HG03196 (cell line): ENCODE measurements around the gene PDPK1.
"Not testable (repeated sequence)": the region's sequence is repeated elsewhere in the genome, so short reads cannot be mapped to it uniquely, and the experiment has no call there.

Source experiments
- ATAC-seq: cut with Tn5 transposase; IDR thresholded peaks from one replicate; pipeline ENCODE4 v1.9.1; 2021; ENCODE audit not compliant: unreplicated experiment

The PDPK1 gene

DNA sequence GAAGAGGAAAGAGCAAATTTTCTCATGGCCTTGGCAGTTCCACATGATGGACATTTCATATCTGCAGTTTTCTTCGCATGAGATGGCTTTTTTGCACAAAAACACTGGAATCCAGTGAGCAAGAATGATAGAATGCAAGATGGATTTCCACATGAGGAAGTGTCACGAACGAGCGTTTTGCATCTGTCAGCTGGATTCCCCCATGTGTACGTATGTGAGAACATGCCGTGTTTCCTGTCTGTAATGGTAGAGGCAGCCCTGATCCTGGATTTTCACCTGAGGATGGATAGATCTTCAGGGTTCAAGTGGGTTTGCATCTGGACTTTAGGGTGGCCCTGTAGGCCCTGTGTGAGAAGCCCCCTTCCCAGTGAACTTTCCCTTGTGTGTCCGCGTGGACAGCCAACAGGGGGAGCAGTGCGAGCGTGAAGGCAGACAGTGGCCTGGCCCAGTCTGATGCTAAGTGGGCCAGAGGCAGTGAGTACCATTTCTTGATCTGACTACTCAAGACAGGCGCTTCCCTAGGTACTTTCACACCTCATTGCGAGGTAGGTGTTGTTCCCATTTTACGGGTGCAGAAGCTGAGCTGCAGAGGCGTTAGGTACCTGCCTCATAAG, 2.1 kb downstream of the PDPK1 start:
- ATAC-seq, result not testable (repeated sequence)

- ATAC-seq, result not testable (repeated sequence)
Measured at GRCh38 chr16:2540912-2541311, 3.1 kb downstream of the PDPK1 start.

DNA sequence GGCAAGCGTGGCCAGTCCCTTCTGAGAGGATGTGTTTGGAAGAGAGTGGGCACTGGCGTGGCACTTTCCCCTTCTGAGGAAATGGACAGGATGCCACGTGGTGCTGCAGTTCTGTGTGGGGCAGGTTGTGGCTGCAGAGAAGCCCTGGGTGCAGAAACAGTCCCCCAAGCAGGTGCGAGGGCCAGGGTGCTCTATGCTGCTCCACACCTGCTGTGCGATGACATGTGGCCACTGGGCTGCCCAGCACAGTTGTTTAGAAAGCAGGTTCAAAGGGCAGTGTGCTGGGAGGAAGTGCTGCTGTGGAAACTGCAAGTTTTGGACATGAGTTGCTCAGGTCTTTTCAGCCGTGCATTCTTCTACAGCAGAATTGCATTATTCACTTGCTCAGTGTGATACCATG, 3.6 kb downstream of the PDPK1 start:
- not testable (repeated sequence) for ATAC-seq

GRCh38 chr16:2543771-2544170, 6.0 kb downstream of the PDPK1 start:
- not testable (repeated sequence) for ATAC-seq

DNA sequence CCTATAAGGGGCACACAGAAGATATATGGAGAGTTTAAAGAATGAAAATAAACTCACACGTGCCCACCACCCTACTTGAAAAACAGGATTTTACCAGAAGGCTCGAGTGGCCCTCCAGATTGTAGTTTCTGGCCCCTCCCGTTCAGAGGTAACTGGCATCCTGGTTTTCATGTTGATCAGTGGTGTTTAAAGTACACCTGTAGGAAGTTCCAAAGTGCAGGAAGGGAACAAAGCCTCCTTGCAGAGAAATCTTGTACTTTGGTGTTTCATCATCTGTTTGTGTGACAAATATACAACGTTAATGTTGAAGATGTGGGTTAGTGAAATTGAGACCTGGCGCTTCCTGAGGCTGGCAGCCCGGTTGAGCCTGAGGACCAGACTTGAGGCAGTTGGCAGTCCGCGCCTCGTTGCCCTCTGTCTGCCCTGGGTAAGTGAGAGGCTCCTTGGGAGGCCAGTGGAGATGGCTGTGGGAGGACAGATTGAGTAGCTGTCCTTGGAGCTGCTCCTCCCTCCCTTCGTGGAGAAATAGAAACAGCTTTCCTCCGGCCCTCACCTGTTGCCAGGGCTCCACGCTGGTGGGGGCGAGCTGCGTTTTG, 12.6 kb downstream of the PDPK1 start:
- not testable (repeated sequence) for ATAC-seq

- not testable (repeated sequence) for ATAC-seq
Measured at GRCh38 chr16:2551420-2551889, 13.6 kb downstream of the PDPK1 start.

DNA sequence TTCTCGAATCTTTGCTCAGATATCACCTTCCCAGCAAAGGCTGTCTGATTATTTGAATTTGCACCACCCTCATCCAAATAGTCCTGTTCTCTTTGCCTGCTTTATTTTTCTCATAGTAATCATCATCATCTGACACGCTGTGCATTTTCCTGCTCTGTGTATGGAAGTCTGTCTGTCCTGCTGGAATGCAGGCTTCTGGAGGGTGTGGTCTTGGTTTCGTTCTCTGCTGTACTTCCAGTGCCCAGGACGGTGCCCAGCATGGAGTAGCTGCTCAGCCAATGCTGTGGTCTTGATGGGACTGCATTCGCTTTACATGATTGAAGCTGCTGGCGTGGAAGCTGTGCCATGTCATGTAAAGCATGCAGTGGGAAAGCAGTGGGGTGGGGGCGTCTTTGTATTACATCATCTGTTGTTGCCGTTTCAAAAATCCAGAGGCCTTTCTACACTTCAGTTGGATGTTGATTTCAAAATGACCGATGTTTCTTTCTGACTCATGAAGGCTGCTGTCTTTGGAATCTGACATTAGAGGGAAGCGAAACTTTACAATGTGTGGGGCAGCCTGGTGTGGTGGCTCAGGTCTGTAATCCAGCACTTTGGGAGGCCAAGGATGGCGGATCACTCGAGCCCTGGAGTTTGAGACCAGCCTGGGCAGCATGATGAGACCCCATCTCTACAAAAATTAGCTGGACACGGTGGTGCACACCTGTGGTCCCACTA, 17.0 kb downstream of the PDPK1 start:
- not testable (repeated sequence) for ATAC-seq

- ATAC-seq, result not testable (repeated sequence)
Measured at GRCh38 chr16:2557150-2557549, 19.3 kb downstream of the PDPK1 start.

GRCh38 chr16:2560131-2560797, 22.4 kb downstream of the PDPK1 start:
- peak; percentile 46 for ATAC-seq

GRCh38 chr16:2560798-2561133, 22.9 kb downstream of the PDPK1 start:
- ATAC-seq, result peak; percentile 54

DNA sequence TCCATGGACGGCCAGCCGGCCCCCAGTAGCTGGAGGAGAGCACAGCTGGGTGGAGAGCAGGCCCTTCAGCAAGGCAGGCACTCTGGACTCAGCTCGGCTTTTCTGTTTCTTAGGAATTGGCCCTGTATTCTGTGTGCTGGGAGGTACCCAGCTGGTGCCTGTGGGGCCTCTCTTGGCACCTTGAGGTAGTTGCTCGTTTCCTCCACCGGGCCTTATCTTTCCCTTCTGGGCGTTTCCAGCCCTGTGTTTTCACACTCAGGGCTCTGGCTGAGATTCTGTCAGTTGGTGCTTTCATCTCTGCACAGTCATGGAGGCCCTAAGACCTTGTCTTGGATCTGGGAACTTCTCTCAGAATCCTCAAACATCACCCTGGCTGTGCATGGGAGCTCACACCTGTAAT, 29.7 kb downstream of the PDPK1 start:
- not testable (repeated sequence) for ATAC-seq

DNA sequence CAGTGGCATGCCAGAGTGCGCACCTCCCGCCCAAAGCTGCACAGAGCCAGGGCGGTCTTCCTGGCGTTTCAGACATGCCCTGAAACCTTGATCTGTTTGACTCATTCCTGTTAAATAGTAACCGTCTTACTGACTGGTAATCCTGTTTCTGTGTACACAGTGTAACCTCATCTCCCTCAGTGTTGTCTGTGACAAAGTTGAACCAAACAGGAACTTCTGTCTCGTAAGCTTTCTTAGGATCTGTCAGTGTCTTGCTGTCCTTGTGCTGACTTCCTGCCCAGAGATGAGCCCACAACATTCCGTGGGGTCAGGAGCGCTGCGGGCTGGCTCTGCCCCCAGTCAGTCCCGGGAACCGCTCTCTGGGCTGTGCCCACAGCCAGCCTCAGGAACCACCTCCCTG, 30.8 kb downstream of the PDPK1 start:
- ATAC-seq, result not testable (repeated sequence)

DNA sequence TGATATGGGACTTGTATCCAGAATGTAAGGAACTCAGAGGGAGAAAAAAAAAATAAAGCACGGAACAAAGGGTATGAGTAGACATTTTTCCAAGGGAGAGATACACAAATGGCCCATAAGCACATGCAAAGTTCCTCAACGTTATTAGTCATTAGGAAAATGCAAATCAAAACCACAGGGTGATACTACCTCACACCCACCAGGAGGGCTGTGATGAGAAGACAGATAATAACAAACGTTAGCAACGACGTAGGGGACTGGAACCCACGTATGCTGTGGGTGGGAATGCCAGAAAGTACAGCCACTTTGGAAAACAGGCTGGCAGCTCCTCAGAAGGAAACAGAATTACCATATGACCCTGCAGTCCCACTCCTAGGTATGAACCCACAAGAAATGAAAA, 34.9 kb downstream of the PDPK1 start:
- not testable (repeated sequence) for ATAC-seq

DNA sequence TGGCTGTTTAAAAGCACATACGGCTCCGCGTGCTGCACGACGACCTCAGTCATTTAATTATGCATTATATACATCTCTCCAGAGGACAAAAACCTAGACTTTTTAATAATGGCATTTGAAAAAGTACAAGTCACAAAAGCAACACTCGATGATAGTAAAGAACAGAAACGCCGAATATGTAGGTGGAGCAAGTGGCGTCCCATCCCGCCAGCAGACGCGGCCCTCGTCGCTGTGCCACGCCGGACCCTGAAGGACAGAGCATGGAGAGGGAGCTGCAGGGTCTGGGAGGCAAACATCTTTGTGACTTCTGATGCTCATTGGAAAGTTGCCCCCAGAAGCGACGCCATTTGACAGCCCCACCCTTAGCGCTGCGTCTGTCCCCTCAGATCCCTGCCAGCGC, 38.0 kb downstream of the PDPK1 start:
- not testable (repeated sequence) for ATAC-seq

- not testable (repeated sequence) for ATAC-seq
Measured at GRCh38 chr16:2577044-2577443, 39.2 kb downstream of the PDPK1 start.

DNA sequence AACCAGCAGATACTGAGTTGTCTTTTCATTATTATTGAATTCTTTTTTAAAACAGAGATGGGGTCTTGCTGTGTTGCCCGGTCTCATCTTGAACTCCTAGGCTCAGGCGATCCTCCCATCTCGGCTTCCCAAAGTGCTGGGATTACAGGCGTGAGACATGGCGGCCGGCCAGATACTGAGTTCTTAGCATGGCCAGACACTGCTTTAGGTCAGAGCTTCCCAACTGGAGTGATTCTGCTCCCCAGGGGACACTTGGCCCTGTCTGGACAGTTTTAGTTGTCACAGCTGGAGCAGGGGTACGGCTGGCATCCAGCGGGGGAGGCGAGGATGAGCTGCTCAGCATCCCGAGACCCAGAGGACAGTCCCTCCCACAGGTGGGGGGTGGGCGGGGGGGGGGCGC, 41.1 kb downstream of the PDPK1 start:
- ATAC-seq, result not testable (repeated sequence)

DNA sequence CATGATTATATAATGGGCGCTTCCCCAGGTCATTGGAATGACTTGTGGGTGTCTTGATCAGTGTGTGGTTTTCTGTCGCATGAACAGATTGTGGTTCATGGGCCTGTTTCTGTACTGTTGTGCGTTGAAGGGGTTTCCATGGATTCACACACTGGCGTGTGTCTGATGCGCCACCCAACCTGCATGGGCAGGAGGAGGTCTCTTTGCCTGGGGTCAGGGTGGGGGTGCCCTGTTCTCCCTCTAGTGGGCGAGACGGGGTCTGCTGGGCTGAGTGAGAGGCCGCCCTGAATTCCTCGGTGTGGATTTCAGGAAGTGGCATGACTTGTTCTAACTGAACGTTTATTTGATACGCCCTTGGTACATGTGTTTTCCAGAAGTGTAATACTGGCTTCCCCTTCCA, 42.3 kb downstream of the PDPK1 start:
- ATAC-seq, result not testable (repeated sequence)

- not testable (repeated sequence) for ATAC-seq
Measured at GRCh38 chr16:2580818-2581217, 43.0 kb downstream of the PDPK1 start.

- no peak for ATAC-seq
Measured at GRCh38 chr16:2584729-2585650, 47.2 kb downstream of the PDPK1 start.

DNA sequence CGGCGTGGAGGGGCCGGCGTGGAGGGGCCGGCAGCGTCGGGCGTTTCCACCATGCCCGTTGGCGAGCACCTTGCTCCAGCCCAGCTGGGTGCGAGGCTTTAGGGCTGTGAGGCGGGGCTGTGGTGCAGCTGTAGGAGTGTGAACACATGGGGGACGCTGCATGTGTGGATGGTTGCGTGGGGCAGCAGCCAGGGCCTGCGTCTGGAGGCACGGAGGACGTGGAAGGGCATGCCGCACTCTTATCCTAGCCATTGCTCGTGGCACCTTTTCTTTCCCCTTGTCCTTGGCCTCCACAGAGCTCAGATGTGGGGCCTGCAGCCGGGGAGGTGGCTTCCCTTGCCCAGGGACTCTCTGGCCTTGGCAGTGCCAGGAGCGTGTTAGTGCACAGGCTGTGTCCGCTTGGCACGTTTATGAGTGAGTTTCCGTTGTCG, 47.8 kb downstream of the PDPK1 start:
- no peak for ATAC-seq
